Mucosa of rectum (tissue), 2 donors: Measurements from ENCODE around the gene JAK3.

ENCODE experiments used
- H3K27ac ChIP-seq, 2 donors: one replicate each; pipeline ENCODE4 v1.7.0; 2013; ENCODE audit warnings: inconsistent platforms in 2 of 2, low read depth in 2 of 2, low read length in 2 of 2
- H3K27me3 ChIP-seq, 2 donors: one replicate each; pipeline ENCODE4 v1.7.0; 2013; ENCODE audit warnings: low read length in 2 of 2; ENCODE audit not compliant: control insufficient read depth in 2 of 2, insufficient read depth in 2 of 2
- H3K36me3 ChIP-seq, 2 donors: one replicate each; pipeline ENCODE4 v1.7.0; 2013; ENCODE audit warnings: low read length in 2 of 2; ENCODE audit not compliant: control insufficient read depth in 2 of 2, insufficient read depth in 2 of 2
- H3K4me1 ChIP-seq, 2 donors: one replicate each; pipeline ENCODE4 v1.7.0; 2013; ENCODE audit warnings: low read length in 2 of 2, mild to moderate bottlenecking in 1 of 2; ENCODE audit not compliant: control insufficient read depth in 2 of 2, insufficient read depth in 2 of 2
- H3K4me3 ChIP-seq, 2 donors: one replicate each; pipeline ENCODE4 v1.7.0; 2013; ENCODE audit warnings: low read length in 2 of 2
- H3K9ac ChIP-seq, 2 donors: one replicate each; pipeline ENCODE4 v1.7.0; 2013; ENCODE audit warnings: low read length in 2 of 2, low read depth in 1 of 2, mild to moderate bottlenecking in 1 of 2
- H3K9me3 ChIP-seq, 2 donors: one replicate each; pipeline ENCODE4 v1.7.0; 2013; ENCODE audit warnings: low read length in 2 of 2; ENCODE audit not compliant: control insufficient read depth in 2 of 2
- donor health status: healthy.
- donor health status: Normal muscosa, but diverticular disease.

Gene JAK3

DNA sequence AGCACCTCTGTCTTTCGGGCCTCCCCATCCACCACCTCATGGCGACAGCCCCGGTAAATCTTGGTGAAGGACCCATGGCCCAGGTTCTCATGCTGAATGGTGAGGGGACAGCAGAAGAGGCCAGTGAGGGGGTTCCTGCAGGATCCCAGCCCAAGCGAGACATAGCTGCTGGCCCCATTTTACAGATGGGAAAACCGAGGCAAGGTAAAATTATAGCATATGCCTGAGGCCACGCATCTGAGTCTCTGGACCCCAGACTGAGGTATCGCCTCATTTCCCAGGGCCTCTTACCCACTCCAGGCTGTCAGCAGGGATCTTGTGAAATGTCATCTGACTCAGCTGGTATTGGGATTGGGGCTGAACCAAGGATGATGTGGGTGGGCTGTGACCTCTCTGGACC is 9.8 kb downstream of the JAK3 start:
- no peaks in the 10 kb centered on the region for H3K9me3 ChIP-seq
- H3K27ac ChIP-seq, result no peak overlapping the region
- H3K4me1 ChIP-seq, result no peaks in the 10 kb centered on the region
- H3K36me3 ChIP-seq, result peaks cover 0 to 7% of the 10 kb centered on the region in 2 donors
- H3K9ac ChIP-seq, result no peak overlapping the region
- H3K4me3 ChIP-seq, result no peak overlapping the region
- peaks cover 0 to 14% of the 10 kb centered on the region in 2 donors for H3K27me3 ChIP-seq

DNA sequence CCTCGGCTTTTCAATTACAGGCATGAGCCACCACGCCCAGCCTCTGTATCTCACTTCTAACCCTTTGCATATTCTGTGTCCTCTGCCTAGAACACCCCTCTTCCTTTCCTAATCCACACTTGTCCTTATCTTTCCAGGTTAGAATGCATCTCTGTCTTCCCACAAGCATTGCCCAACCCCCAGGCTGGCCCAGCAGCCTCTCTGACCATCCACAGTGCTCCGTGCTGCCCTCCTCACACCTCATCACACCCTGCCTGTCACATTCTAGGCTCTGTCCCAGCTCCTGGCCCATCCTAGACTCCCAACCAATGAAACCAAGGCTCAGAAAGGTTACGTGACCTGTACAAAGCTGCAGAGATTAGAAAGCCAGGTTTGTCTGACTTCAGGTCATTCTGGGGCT is 11.3 kb downstream of the JAK3 start:
- Histone ChIP-seq H3K4me3 (no peak overlapping the region), H3K4me1 (no peaks in the 10 kb centered on the region), H3K9ac (no peak overlapping the region), H3K27ac (no peak overlapping the region), H3K27me3 (peaks cover 8 to 20% of the 10 kb centered on the region in 2 donors), H3K9me3 (no peaks in the 10 kb centered on the region), H3K36me3 (peaks cover 0 to 7% of the 10 kb centered on the region in 2 donors)

DNA sequence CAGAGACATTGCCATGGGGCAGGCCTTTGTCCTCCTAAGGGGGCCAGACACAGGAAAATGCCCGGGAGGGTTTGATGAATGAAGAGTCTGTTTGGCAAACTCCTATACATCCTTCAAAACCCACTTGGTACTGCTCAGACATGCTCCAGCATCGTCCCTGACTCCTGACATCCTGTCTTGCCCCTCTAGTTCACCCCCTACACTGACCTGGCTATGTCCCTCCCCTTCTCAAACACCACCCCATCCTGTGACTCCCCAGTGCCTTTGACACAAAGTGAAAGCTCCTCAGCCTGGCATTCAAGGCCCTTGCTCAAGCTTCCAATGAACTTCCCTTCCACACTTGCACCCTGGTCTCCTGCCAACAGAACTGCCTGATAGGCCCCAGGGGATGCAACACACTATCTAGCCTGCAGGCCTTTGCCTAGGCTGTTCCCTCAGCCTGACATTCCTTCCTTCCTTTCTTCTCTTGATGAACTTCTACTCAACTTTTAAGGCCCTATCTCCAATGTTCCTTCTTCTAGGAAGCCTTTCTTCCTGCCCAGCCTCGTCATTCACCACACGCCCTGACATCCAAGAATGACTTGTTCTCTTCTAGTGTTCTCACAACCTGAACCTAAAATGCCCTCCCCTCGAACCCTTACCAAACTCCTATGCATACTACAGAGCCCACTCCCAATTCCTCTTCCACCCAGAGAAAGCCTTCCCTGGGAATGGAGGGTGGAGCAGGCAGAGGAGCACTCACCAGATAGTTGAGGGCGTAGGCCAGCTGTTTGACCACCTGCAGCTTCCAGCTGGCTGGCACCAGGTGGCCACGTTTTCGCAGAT is 12.4 kb downstream of the JAK3 start:
- H3K27ac ChIP-seq, result no peak overlapping the region
- peaks cover 8 to 13% of the 10 kb centered on the region in 2 donors for H3K27me3 ChIP-seq
- H3K4me1 ChIP-seq, result no peaks in the 10 kb centered on the region
- no peak overlapping the region for H3K4me3 ChIP-seq
- H3K9ac ChIP-seq, result no peak overlapping the region
- peaks cover 0 to 4% of the 10 kb centered on the region in 2 donors for H3K36me3 ChIP-seq
- no peaks in the 10 kb centered on the region for H3K9me3 ChIP-seq

DNA sequence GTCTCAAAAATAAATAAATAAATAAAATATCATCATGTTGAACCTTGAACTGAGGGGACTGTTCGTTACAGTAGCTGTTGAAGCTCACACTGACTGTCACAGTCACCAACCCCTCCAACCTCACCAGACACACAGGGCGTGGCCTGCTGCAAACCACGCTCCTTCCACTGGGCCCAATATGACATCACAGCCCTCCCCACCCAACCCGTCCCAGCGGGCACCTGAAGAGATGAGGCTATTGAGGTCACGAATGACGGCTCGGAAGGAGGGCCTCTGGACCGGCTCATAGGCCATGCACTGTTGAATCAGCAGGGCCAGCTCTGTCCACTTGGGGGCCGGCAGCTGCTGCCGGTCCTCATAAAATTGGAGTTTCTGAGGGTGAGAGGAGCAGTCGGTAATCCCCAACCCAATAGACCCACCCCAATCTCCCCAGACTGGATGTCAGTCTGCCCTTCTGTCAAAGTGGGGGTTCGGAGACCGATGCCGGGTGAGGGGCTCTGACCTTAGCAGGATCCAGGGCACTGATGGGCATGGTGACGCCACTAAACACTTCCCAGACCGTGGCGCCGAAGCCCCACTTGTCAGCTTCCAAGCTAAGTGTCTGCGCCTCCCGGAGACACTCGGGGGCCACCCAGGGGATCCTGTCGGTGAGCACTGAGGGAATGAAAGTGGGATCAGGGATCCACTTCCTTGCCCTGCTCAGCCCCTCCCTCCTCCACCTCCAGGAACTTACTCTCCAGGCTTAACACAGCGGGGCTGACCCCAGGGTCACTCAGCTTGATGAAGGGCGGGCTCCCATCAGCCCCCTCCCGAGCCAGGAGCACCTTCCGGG is 13.2 kb downstream of the JAK3 start:
- no peak overlapping the region for H3K27ac ChIP-seq
- H3K27me3 ChIP-seq, result peaks cover 8 to 13% of the 10 kb centered on the region in 2 donors
- no peaks in the 10 kb centered on the region for H3K4me1 ChIP-seq
- H3K9me3 ChIP-seq, result no peaks in the 10 kb centered on the region
- H3K36me3 ChIP-seq, result peaks cover 0 to 4% of the 10 kb centered on the region in 2 donors
- no peak overlapping the region for H3K4me3 ChIP-seq
- no peak overlapping the region for H3K9ac ChIP-seq

DNA sequence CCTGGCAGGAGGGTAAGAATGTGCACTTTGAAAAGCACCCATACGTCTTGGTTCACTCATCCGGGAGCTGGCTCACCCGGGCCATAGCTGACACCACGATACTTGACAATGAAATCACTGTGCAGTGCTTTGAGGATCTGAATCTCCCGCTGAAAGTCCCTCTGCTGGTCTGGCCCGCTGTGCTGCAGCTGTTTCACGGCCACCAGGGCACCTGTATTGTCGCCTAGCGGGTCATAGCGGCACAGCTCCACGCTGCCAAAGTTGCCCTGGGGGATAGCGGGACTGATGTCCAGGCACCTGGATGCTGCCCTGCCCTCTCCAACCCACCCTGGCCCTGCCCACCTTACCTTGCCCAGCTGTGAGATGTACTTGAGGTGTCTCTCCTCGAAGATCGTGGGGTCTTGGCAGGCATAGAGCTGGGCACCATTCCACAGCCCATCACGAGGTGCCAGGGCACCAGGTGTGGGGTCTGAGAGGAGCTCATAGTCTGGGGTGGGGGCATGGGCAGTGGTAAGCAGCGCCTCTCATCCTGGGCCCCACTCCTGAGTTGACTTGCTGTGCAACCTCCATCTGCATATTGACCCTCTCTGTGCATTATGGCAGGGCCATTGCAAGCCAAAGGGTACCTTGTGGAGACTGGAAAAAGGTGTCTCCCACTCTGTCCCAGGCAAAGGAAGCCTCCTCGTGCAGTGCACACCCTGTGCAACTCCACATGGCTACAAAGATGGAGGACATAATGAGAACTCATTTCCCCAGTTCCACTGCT is 15.2 kb downstream of the JAK3 start:
- peaks cover 0 to 4% of the 10 kb centered on the region in 2 donors for H3K36me3 ChIP-seq
- no peak overlapping the region for H3K4me3 ChIP-seq
- H3K27ac ChIP-seq, result no peak overlapping the region
- no peaks in the 10 kb centered on the region for H3K4me1 ChIP-seq
- no peaks in the 10 kb centered on the region for H3K9me3 ChIP-seq
- no peak overlapping the region for H3K9ac ChIP-seq
- H3K27me3 ChIP-seq, result peaks cover 8 to 10% of the 10 kb centered on the region in 2 donors

DNA sequence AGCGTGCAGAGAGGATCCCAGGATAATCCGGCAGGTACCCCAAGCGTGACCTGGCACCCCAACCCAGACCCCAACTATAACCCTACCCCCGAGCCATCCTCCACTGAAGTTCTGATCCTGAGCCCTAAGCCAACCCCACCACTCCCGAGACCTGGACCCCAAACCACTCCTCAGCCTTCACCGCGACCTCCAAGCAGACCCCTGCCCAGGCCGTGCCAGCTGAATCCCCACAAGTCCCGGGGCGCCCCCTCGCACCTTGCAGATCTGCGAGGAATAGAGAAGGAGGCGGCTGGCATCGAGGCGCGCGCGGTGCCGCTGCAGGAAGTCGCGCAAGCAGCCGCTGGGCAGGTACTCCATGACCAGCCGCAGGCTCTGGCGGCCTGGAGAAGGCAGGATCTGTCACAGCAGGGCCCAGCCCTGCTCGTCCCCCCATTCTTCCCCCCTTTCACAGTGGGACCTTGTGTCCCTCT is 16.3 kb downstream of the JAK3 start:
- H3K4me1 ChIP-seq, result no peaks in the 10 kb centered on the region
- H3K27me3 ChIP-seq, result peaks cover 8 to 10% of the 10 kb centered on the region in 2 donors
- no peak overlapping the region for H3K27ac ChIP-seq
- H3K9ac ChIP-seq, result no peak overlapping the region
- no peaks in the 10 kb centered on the region for H3K9me3 ChIP-seq
- peaks cover 0 to 3% of the 10 kb centered on the region in 2 donors for H3K36me3 ChIP-seq
- no peak overlapping the region for H3K4me3 ChIP-seq

DNA sequence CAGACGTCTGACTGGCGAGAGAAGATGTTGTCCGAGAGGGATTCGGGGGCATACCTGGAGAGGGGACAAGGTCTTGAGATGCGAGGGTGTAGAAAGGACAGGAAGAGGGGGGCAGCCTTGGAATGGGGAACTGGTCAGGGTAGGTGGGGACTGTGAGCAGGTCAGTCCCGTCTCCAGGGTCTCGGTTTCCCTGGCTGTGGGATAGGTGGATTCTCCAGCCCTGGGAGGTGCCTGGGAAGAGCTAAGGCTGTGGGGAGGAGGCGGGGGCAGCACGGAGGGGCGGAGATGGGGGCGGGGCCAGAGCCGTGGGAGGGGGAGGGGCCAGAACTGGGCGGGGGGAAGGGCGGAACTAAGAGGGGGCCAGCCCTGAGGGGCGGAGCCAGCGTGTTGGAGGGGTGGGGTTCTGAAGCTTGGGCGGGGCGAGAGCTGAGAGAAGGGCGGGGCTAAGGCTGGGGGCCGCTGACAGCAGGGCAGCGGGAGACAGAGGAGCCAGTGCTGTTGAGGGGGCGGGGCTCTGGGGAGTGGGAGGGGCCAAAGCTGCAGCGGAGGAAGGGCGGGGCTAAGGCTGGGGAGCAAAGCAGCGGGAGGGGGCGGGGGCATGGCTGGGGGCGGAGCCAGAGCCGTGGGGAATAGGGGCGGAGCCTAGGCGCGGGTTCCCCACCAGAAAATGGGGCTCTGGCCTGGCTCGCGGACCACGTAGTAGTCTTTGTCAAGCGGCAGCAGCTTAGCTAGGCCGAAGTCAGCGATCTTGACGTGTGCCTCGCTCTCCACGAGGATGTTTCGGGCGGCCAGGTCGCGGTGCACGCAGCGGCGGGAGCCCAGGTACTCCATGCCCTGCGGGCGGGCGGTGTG is 17.0 kb downstream of the JAK3 start:
- Histone ChIP-seq H3K36me3 (peaks cover 0 to under 1% of the 10 kb centered on the region in 2 donors), H3K27ac (no peak overlapping the region), H3K4me1 (no peaks in the 10 kb centered on the region), H3K9ac (no peak overlapping the region), H3K27me3 (peaks cover 8 to 10% of the 10 kb centered on the region in 2 donors), H3K9me3 (no peaks in the 10 kb centered on the region), H3K4me3 (no peak overlapping the region)

DNA sequence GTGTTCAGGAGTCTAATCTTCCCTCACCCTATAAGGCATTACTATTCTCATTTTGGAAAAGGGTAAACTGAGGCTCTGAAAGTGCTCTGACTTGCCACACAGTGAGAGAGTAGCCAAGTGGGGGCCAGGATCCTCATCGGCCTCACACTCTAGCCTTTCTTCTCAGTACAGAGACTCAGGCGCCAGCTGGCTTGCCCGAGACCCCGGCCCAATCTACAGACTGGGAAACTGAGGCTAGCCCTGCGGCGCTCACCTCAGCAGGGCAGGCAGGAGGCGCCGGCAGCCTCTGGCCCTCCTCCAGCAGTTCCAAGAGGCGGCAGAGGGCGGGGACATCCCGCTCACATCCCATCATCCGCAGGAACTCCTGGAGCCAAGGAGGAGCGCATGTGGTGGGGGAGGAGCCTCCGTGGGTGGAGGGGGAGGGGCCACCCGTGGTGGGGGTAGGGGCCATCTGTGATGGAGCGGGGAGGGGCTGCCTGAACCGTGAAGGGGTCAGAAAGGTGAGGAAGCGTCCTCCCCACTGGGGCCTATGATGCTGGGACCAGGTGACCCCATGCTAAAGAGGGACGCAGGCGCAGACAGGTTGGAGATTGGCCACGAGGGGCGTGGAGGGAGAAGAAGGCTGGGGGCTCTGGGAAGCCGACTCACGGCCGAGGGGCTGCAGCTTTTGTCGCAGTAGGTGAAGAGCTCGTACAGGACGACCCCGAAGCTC is 17.8 kb downstream of the JAK3 start:
- no peak overlapping the region for H3K9ac ChIP-seq
- H3K4me1 ChIP-seq, result no peaks in the 10 kb centered on the region
- peaks cover 8 to 10% of the 10 kb centered on the region in 2 donors for H3K27me3 ChIP-seq
- H3K27ac ChIP-seq, result no peak overlapping the region
- no peaks in the 10 kb centered on the region for H3K9me3 ChIP-seq
- no peaks in the 10 kb centered on the region for H3K36me3 ChIP-seq
- no peak overlapping the region for H3K4me3 ChIP-seq
